HepG2 (cell line): Measurements from ENCODE around the gene DAZAP1. TPM values are rescaled to one million over a fixed set of nuclear protein-coding genes. Genes with fewer than 3 reads are reported as not detected.

Experiments used
- DDIT3 ChIP-seq: sonication (generic); formaldehyde crosslinking; IDR thresholded peaks from 2 replicates; pipeline ENCODE4 v1.4.0; 2020; ENCODE audit warnings: mild to moderate bottlenecking, missing genetic modification reagents
- KDM2A ChIP-seq: sonication (generic); formaldehyde crosslinking; IDR thresholded peaks from 2 replicates; pipeline ENCODE4 v1.4.0; 2020; ENCODE audit warnings: low read depth, missing genetic modification reagents, borderline replicate concordance
- MATR3 ChIP-seq: sonication (generic); formaldehyde crosslinking; IDR thresholded peaks from 2 replicates; pipeline ENCODE4 v1.4.0; 2020; ENCODE audit warnings: missing genetic modification reagents
- MYNN ChIP-seq: sonication (generic); formaldehyde crosslinking; IDR thresholded peaks from 2 replicates; pipeline ENCODE4 v1.4.0; 2020; ENCODE audit warnings: mild to moderate bottlenecking, low read depth, missing genetic modification reagents
- PHB2 ChIP-seq: fragments of 450-650 bp; IDR thresholded peaks from 2 replicates; pipeline ENCODE4 v1.6.1; 2018; ENCODE audit not compliant: partially characterized antibody
- POLR2AphosphoS2 ChIP-seq: IDR thresholded peaks from 2 replicates; pipeline ENCODE4 v1.6.1; 2011; ENCODE audit warnings: low read depth, low read length, improper control_type of control experiment
- SALL2 ChIP-seq: sonication (generic); formaldehyde crosslinking; IDR thresholded peaks from 2 replicates; pipeline ENCODE4 v1.8.1; 2023; ENCODE audit warnings: mild to moderate bottlenecking, missing genetic modification reagents, inconsistent platforms
- SRSF4 ChIP-seq: fragments of 200-400 bp; formaldehyde crosslinking; IDR thresholded peaks from one replicate; pipeline ENCODE4 v1.6.1; 2018; ENCODE audit warnings: mild to moderate bottlenecking, low read depth, low read length, moderate library complexity; ENCODE audit not compliant: poor library complexity, severe bottlenecking
- TCF7L2 ChIP-seq: IDR thresholded peaks from 2 replicates; pipeline ENCODE4 v1.6.1; 2011; ENCODE audit warnings: mild to moderate bottlenecking, low read depth, low read length, moderate library complexity
- TRIM22 ChIP-seq: fragments of 450-650 bp; IDR thresholded peaks from 2 replicates; pipeline ENCODE4 v1.6.1; 2017
- ZNF18 ChIP-seq: sonication (generic); formaldehyde crosslinking; IDR thresholded peaks from 2 replicates; pipeline ENCODE4 v1.8.0; 2022; ENCODE audit warnings: mild to moderate bottlenecking, missing genetic modification reagents; ENCODE audit not compliant: insufficient replicate concordance
- ZNF317 ChIP-seq: sonication (generic); formaldehyde crosslinking; IDR thresholded peaks from 2 replicates; pipeline ENCODE4 v1.5.0; 2020; ENCODE audit warnings: mild to moderate bottlenecking, missing genetic modification reagents
- ZNF615 ChIP-seq: sonication (generic); formaldehyde crosslinking; IDR thresholded peaks from 2 replicates; pipeline ENCODE4 v1.5.0; 2020; ENCODE audit warnings: mild to moderate bottlenecking, missing genetic modification reagents, borderline replicate concordance
- ZNF788 ChIP-seq: sonication (generic); formaldehyde crosslinking; IDR thresholded peaks from 2 replicates; pipeline ENCODE4 v1.5.0; 2020; ENCODE audit warnings: mild to moderate bottlenecking, missing genetic modification reagents, borderline replicate concordance
- polyA plus RNA-seq, 8 experiments: library from polyadenylated mRNA; depleted of rRNA in 3 of 8; stranded (reverse) in 7 of 8; unstranded in 1 of 8; fragments of >200 nt; fragmentation: Illumina TruSeq in 4 of 8; extraction: Trizol in 4 of 8; gene quantifications; 2 replicates each; pipeline versions ENCODE4 v1.2.1 to v1.2.3, GENCODE V29; 2011 to 2016; ENCODE audit warnings: low read depth in 4 of 8, missing spikeins in 1 of 8, mixed read lengths in 1 of 8; ENCODE audit not compliant: insufficient read depth in 1 of 8
- total RNA-seq, 5 experiments: library from RNA; depleted of rRNA; stranded (reverse); fragments of >200 nt; fragmentation: Illumina TruSeq; extraction: Trizol; gene quantifications; 2 replicates each; pipeline ENCODE4 v1.2.3, GENCODE V29; 2016; ENCODE audit warnings: low read depth in 1 of 5
- TF ChIP-seq, protein P1 (sequence below), 2 experiments: IDR thresholded peaks; 2 replicates each; pipeline ENCODE4 v1.6.1; 2011 to 2012; ENCODE audit warnings: low read length in 2 of 2, borderline replicate concordance in 1 of 2, low read depth in 1 of 2, mild to moderate bottlenecking in 1 of 2, moderate library complexity in 1 of 2
- TF ChIP-seq, protein P2 (sequence below): sonication (generic); formaldehyde crosslinking; IDR thresholded peaks from 2 replicates; pipeline ENCODE4 v1.5.1; 2020; ENCODE audit warnings: mild to moderate bottlenecking, missing genetic modification reagents, borderline replicate concordance

Gene DAZAP1
- total and polyA plus RNA-seq, 2 of the 13 experiments (the other 11 are each of a cell fraction or from before 2014, with no cell fraction given), result 63.3 to 79.2 TPM

DNA sequence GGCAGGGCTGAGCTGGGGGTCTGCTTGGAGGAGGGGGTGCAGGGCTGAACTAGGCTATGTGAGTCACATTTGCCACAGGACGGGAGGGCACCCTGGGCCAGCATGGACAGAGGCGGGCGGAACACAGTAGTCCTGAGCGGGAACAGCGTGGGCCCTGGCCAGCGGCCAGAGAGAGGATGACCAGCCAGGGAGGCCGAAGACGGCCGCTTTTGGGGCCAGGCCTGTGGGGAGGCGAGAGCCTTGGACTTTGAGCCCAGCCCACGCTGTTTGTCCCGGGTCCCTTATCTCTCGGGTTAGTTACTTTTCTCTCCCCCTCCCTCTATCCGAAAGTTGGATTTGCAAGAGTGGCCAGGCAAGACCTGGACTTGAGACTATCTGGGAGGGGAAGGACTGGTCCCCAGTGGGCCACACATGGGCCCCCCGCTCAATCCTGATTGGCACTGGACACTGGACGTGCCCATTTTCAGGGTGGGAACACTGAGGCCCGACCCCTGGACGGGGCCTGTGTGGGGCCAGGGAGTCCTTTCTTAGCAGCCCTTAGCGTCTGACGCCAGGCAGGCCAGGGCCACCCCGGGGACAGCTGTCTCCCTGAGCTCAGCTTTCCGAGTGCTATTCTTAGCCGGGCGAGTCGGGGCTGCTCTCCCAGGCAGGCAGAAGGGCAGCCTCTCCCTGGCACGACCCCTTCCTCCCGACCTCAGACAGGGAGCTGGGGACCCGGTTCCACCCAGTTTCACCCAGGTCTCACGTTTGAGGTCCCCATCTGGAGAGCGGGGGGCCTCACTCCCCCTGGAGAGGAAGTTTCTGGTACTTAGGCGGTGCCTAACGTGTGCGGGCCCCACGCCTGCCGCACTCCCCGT lies 6.9 kb upstream of the DAZAP1 start (continued):
- TF ChIP-seq ZNF18 (CRISPR knock-in tag), result peak; percentile 49
- peak; percentile 95; the same call in 1 of the 2 replicates for TF ChIP-seq ZNF788 (CRISPR knock-in tag)
- TF ChIP-seq MYNN (CRISPR knock-in tag), result no peak
- no peak for TF ChIP-seq TCF7L2
- no peak for TF ChIP-seq SRSF4
- TF ChIP-seq, protein P1, sequence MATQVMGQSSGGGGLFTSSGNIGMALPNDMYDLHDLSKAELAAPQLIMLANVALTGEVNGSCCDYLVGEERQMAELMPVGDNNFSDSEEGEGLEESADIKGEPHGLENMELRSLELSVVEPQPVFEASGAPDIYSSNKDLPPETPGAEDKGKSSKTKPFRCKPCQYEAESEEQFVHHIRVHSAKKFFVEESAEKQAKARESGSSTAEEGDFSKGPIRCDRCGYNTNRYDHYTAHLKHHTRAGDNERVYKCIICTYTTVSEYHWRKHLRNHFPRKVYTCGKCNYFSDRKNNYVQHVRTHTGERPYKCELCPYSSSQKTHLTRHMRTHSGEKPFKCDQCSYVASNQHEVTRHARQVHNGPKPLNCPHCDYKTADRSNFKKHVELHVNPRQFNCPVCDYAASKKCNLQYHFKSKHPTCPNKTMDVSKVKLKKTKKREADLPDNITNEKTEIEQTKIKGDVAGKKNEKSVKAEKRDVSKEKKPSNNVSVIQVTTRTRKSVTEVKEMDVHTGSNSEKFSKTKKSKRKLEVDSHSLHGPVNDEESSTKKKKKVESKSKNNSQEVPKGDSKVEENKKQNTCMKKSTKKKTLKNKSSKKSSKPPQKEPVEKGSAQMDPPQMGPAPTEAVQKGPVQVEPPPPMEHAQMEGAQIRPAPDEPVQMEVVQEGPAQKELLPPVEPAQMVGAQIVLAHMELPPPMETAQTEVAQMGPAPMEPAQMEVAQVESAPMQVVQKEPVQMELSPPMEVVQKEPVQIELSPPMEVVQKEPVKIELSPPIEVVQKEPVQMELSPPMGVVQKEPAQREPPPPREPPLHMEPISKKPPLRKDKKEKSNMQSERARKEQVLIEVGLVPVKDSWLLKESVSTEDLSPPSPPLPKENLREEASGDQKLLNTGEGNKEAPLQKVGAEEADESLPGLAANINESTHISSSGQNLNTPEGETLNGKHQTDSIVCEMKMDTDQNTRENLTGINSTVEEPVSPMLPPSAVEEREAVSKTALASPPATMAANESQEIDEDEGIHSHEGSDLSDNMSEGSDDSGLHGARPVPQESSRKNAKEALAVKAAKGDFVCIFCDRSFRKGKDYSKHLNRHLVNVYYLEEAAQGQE (IDR thresholded peaks at IDR 0.05; ENCODE audit: borderline replicate concordance in 1 of 2, low read depth in 1 of 2, low read length in 2 of 2), result 0 out of 4 replicates have a peak, but pooled peaks of 1 of the 2 experiments have one; percentile 7
- TF ChIP-seq ZNF317 (CRISPR knock-in tag), result no peak; the same call in 1 of the 2 replicates
- TF ChIP-seq MATR3 (CRISPR knock-in tag), result no peak
- TF ChIP-seq KDM2A (CRISPR knock-in tag), result peak; percentile 70
- TF ChIP-seq TRIM22, result no peak
- TF ChIP-seq ZNF615, result 0 out of 2 replicates have a peak, but pooled peaks have one; percentile 47
- TF ChIP-seq SALL2 (CRISPR knock-in tag), result peak; percentile 39; the same call in 1 of the 2 replicates
- TF ChIP-seq, protein P2, sequence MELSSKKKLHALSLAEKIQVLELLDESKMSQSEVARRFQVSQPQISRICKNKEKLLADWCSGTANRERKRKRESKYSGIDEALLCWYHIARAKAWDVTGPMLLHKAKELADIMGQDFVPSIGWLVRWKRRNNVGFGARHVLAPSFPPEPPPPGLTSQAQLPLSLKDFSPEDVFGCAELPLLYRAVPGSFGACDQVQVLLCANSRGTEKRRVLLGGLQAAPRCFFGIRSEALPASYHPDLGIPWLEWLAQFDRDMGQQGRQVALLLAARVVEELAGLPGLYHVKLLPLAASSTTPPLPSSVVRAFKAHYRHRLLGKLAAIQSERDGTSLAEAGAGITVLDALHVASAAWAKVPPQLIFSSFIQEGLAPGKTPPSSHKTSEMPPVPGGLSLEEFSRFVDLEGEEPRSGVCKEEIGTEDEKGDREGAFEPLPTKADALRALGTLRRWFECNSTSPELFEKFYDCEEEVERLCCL (CRISPR knock-in tag), result no peak
- no peak for TF ChIP-seq DDIT3 (CRISPR knock-in tag)
- TF ChIP-seq POLR2AphosphoS2, result no peak
- TF ChIP-seq PHB2, result no peak
